ENCODE data around the gene YPEL1. TPM values are rescaled to one million over a fixed set of nuclear protein-coding genes. Genes with fewer than 3 reads are reported as not detected.

The YPEL1 gene
- total RNA-seq, 1 experiment from 2014 or later: 3.1 TPM

DNA sequence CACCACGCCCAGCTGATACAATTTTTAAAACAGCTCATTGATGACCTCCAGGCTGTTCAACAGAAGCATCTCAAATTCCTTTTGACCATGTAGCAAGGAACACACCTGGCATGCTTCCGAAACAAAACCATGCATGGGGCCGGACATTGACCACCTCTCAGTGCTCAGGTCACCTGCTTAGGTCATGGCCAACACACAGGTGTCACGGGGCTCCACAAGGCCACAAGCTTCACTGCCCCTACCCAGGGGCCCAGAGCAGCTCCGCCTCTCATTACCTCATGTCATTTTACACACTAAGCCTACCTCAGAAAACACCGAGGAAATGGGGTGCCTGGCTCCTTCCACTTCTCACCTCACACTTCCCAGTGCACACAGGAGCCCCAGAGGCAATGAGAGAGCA lies 26.6 kb downstream of the YPEL1 start:
- no peaks in the 10 kb centered on the region for H3K9me3 ChIP-seq (ENCODE audit: control insufficient read depth in 1 of 2, insufficient read depth in 1 of 2, low read depth in 1 of 2, low read length in 2 of 2)
- H3K4me1 ChIP-seq (ENCODE audit: control insufficient read depth in 1 of 2, insufficient read depth in 2 of 2, low read length in 2 of 2): peaks cover 0 to 7% of the 10 kb centered on the region in 2 experiments; a peak in 1 of 4 replicates
- H4K20me1 ChIP-seq (ENCODE audit: insufficient read depth): no peaks in the 10 kb centered on the region
- CTCF ChIA-PET: no interaction called here
- H3K27me3 ChIP-seq (ENCODE audit: insufficient read depth, low read length): no peaks in the 10 kb centered on the region
- no peak overlapping the region for H2AFZ ChIP-seq (ENCODE audit: low read depth, low read length, poor library complexity, severe bottlenecking)
- no peak overlapping the region for H3K27ac ChIP-seq (ENCODE audit: low read depth, low read length)
- POLR2A ChIA-PET: no interaction called here
- BruUV-seq (replicated peaks): no TSS peak
- no peaks in the 10 kb centered on the region for H3K79me2 ChIP-seq (ENCODE audit: insufficient read depth, low read length)
- RAD21 ChIA-PET (ENCODE audit: low non-redundant PET in 1 of 2, low total read pairs in 2 of 2, uncharacterized antibody in 2 of 2, unreplicated experiment in 2 of 2): no interaction called here
- TF ChIP-seq EGR1 (IDR thresholded peaks at IDR 0.05; ENCODE audit: low read depth) (no peak), TCF7L2 (IDR thresholded peaks at IDR 0.05; ENCODE audit: borderline replicate concordance, extremely low read depth, insufficient read depth, insufficient read length) (no peak), FOSL1 (IDR thresholded peaks at IDR 0.05; ENCODE audit: low read depth) (no peak), SIN3A (IDR thresholded peaks at IDR 0.05; ENCODE audit: low read depth) (no peak), SRF (IDR thresholded peaks at IDR 0.05; ENCODE audit: low read depth) (no peak)
- TF ChIP-seq, protein P1, sequence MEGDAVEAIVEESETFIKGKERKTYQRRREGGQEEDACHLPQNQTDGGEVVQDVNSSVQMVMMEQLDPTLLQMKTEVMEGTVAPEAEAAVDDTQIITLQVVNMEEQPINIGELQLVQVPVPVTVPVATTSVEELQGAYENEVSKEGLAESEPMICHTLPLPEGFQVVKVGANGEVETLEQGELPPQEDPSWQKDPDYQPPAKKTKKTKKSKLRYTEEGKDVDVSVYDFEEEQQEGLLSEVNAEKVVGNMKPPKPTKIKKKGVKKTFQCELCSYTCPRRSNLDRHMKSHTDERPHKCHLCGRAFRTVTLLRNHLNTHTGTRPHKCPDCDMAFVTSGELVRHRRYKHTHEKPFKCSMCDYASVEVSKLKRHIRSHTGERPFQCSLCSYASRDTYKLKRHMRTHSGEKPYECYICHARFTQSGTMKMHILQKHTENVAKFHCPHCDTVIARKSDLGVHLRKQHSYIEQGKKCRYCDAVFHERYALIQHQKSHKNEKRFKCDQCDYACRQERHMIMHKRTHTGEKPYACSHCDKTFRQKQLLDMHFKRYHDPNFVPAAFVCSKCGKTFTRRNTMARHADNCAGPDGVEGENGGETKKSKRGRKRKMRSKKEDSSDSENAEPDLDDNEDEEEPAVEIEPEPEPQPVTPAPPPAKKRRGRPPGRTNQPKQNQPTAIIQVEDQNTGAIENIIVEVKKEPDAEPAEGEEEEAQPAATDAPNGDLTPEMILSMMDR (IDR thresholded peaks at IDR 0.05 in 2 of 3, conservative IDR thresholded peaks at IDR 0.05 in 1 of 3; ENCODE audit: borderline replicate concordance in 1 of 3, insufficient read depth in 1 of 3, low read depth in 2 of 3, low read length in 2 of 3): no peak
- intact Hi-C loops (cut with micrococcal nuclease): no loop called here
- no peaks in the 10 kb centered on the region for H3K9me2 ChIP-seq (ENCODE audit: insufficient read depth)
- H3K4me2 ChIP-seq (ENCODE audit: low read length): no peak overlapping the region
- ATAC-seq: no peak
- H3K4me3 ChIP-seq (replicated peaks in 1 of 2; ENCODE audit: low read depth in 1 of 2, low read length in 2 of 2): no peak overlapping the region
- DNase-seq (ENCODE audit: low read depth, low spot score): no peak
- no peaks in the 10 kb centered on the region for H3K36me3 ChIP-seq (ENCODE audit: control insufficient read depth in 1 of 2, insufficient read depth in 2 of 2, low read length in 2 of 2)
- H3K9ac ChIP-seq (ENCODE audit: low read length): no peak overlapping the region

DNA sequence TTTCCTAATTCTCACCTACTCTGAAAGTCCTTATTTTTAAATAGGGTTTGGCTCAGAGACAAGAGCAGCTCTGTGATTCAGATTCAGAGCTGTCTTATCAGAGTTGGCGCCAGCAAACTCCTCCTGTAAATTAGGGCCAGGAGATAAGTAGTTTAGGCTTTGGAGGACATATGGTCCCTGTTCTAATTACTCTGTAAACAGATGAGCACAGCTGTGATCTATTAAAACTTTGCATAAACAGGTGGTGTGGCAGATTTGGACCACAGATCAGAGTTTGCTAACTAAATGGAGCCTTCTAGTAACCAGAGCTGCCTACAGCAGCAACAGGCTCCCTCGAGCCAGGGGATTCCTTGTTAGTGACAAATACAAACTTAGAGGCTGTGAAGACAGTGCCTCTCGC lies 27.9 kb downstream of the YPEL1 start:
- H3K27ac ChIP-seq (ENCODE audit: low read depth, low read length): no peak overlapping the region
- H3K36me3 ChIP-seq (ENCODE audit: control insufficient read depth in 1 of 2, insufficient read depth in 2 of 2, low read length in 2 of 2): no peaks in the 10 kb centered on the region
- H3K4me1 ChIP-seq (ENCODE audit: control insufficient read depth in 1 of 2, insufficient read depth in 2 of 2, low read length in 2 of 2): no peaks in the 10 kb centered on the region
- H3K4me3 ChIP-seq (replicated peaks in 1 of 2; ENCODE audit: low read depth in 1 of 2, low read length in 2 of 2): no peak overlapping the region
- intact Hi-C loops (cut with micrococcal nuclease): no loop called here
- H3K9me2 ChIP-seq (ENCODE audit: insufficient read depth): no peaks in the 10 kb centered on the region
- no peaks in the 10 kb centered on the region for H3K79me2 ChIP-seq (ENCODE audit: insufficient read depth, low read length)
- TF ChIP-seq, protein P2, sequence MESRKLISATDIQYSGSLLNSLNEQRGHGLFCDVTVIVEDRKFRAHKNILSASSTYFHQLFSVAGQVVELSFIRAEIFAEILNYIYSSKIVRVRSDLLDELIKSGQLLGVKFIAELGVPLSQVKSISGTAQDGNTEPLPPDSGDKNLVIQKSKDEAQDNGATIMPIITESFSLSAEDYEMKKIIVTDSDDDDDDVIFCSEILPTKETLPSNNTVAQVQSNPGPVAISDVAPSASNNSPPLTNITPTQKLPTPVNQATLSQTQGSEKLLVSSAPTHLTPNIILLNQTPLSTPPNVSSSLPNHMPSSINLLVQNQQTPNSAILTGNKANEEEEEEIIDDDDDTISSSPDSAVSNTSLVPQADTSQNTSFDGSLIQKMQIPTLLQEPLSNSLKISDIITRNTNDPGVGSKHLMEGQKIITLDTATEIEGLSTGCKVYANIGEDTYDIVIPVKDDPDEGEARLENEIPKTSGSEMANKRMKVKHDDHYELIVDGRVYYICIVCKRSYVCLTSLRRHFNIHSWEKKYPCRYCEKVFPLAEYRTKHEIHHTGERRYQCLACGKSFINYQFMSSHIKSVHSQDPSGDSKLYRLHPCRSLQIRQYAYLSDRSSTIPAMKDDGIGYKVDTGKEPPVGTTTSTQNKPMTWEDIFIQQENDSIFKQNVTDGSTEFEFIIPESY (IDR thresholded peaks at IDR 0.05; ENCODE audit: extremely low read depth, insufficient replicate concordance, low read length): no peak
- TF ChIP-seq YY1 (IDR thresholded peaks at IDR 0.05; ENCODE audit: extremely low read depth, insufficient replicate concordance, low read depth, low read length) (no peak), TCF7L2 (IDR thresholded peaks at IDR 0.05; ENCODE audit: borderline replicate concordance, extremely low read depth, insufficient read depth, insufficient read length) (no peak), EZH2phosphoT487 (IDR thresholded peaks at IDR 0.05; ENCODE audit: borderline replicate concordance) (no peak), EGR1 (IDR thresholded peaks at IDR 0.05; ENCODE audit: low read depth) (no peak)
- TF ChIP-seq, protein P3, sequence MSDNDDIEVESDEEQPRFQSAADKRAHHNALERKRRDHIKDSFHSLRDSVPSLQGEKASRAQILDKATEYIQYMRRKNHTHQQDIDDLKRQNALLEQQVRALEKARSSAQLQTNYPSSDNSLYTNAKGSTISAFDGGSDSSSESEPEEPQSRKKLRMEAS (IDR thresholded peaks at IDR 0.05): no peak
- BruUV-seq (replicated peaks): no TSS peak
- H4K20me1 ChIP-seq (ENCODE audit: insufficient read depth): no peaks in the 10 kb centered on the region
- H3K9ac ChIP-seq (ENCODE audit: low read length): no peak overlapping the region
- CTCF ChIA-PET: interaction anchor here (1.4 kb wide), 1 partner anchor 65 kb away, joined by 3 read pairs; the partner anchor contains the start of gene SDF2L1
- H3K9me3 ChIP-seq (ENCODE audit: control insufficient read depth in 1 of 2, insufficient read depth in 1 of 2, low read depth in 1 of 2, low read length in 2 of 2): no peaks in the 10 kb centered on the region
- RAD21 ChIA-PET (ENCODE audit: low non-redundant PET in 1 of 2, low total read pairs in 2 of 2, uncharacterized antibody in 2 of 2, unreplicated experiment in 2 of 2): no interaction called here
- POLR2A ChIA-PET: no interaction called here
- DNase-seq (ENCODE audit: low read depth, low spot score) (no peak), ATAC-seq (no peak)
- no peak overlapping the region for H2AFZ ChIP-seq (ENCODE audit: low read depth, low read length, poor library complexity, severe bottlenecking)
- no peaks in the 10 kb centered on the region for H3K27me3 ChIP-seq (ENCODE audit: insufficient read depth, low read length)
- H3K4me2 ChIP-seq (ENCODE audit: low read length): no peak overlapping the region
